NB4 (cell line): ENCODE measurements around the gene FTO.
"Not testable (repeated sequence)": the region's sequence is repeated elsewhere in the genome, so short reads cannot be mapped to it uniquely, and the experiment has no call there.

Experiments
- MYC ChIP-seq: IDR thresholded peaks from 2 replicates; pipeline ENCODE4 v1.6.1; 2011; ENCODE audit warnings: low read depth, low read length
- POLR2A ChIP-seq: IDR thresholded peaks from 2 replicates; pipeline ENCODE4 v1.6.1; 2011; ENCODE audit warnings: mild to moderate bottlenecking; ENCODE audit not compliant: insufficient read length; ENCODE audit errors: extremely low read depth
- TF ChIP-seq, protein P1 (sequence below): IDR thresholded peaks from one replicate; pipeline ENCODE4 v1.5.1; 2012; ENCODE audit warnings: low read depth, low read length

DNA sequence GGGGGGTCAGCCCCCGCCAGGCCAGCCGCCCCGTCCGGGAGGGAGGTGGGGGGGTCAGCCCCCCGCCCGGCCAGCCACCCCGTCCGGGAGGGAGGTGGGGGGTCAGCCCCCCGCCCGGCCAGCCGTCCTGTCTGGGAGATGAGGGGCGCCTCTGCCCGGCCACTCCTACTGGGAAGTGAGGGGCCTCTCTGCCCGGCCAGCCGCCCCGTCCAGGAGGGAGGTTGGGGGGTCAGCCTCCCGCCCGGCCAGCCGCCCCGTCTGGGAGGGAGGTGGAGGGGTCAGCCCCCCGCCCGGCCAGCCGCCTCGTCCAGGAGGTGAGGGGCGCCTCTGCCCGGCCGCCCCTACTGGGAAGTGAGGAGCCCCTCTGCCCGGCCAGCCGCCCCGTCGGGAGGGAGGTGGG lies 5.7 kb upstream of the FTO start:
- TF ChIP-seq, protein P1, sequence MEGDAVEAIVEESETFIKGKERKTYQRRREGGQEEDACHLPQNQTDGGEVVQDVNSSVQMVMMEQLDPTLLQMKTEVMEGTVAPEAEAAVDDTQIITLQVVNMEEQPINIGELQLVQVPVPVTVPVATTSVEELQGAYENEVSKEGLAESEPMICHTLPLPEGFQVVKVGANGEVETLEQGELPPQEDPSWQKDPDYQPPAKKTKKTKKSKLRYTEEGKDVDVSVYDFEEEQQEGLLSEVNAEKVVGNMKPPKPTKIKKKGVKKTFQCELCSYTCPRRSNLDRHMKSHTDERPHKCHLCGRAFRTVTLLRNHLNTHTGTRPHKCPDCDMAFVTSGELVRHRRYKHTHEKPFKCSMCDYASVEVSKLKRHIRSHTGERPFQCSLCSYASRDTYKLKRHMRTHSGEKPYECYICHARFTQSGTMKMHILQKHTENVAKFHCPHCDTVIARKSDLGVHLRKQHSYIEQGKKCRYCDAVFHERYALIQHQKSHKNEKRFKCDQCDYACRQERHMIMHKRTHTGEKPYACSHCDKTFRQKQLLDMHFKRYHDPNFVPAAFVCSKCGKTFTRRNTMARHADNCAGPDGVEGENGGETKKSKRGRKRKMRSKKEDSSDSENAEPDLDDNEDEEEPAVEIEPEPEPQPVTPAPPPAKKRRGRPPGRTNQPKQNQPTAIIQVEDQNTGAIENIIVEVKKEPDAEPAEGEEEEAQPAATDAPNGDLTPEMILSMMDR, result not testable (repeated sequence)
- not testable (repeated sequence) for TF ChIP-seq POLR2A, MYC
